Aorta (tissue), 5 donors: ENCODE results near the gene SNX30. TPM values are rescaled to one million over a fixed set of nuclear protein-coding genes. Genes with fewer than 3 reads are reported as not detected.

ENCODE experiments used
- ATAC-seq: fragments of 200-7000 bp; cut with Tn5 transposase; one replicate; pipeline ENCODE4 v1.9.1; 2022; ENCODE audit warnings: moderate library complexity; ENCODE audit not compliant: low FRiP score
- DNase-seq, 2 donors: peaks; one replicate each; pipeline ENCODE4 v3.0.0-alpha.2; 2020
- H3K27ac ChIP-seq, 2 donors: one replicate each; pipeline ENCODE4 v1.5.1; 2013; ENCODE audit warnings: low read length in 2 of 2, mild to moderate bottlenecking in 2 of 2, moderate library complexity in 2 of 2, control low read depth in 1 of 2, inconsistent platforms in 1 of 2, low read depth in 1 of 2
- H3K27me3 ChIP-seq, 2 donors: one replicate each; pipeline ENCODE4 v1.6.1; 2013; ENCODE audit warnings: control low read depth in 1 of 2, low read length in 1 of 2, mild to moderate bottlenecking in 1 of 2, moderate library complexity in 1 of 2; ENCODE audit not compliant: insufficient read depth in 2 of 2, control insufficient read depth in 1 of 2
- H3K36me3 ChIP-seq, 2 donors: one replicate each; pipeline ENCODE4 v1.6.1; 2013; ENCODE audit warnings: control low read depth in 1 of 2, low read length in 1 of 2, mild to moderate bottlenecking in 1 of 2; ENCODE audit not compliant: insufficient read depth in 2 of 2, control insufficient read depth in 1 of 2
- H3K4me1 ChIP-seq, 2 donors: one replicate each; pipeline ENCODE4 v1.6.1; 2013; ENCODE audit warnings: low read length in 2 of 2, control low read depth in 1 of 2, mild to moderate bottlenecking in 1 of 2, moderate library complexity in 1 of 2; ENCODE audit not compliant: insufficient read depth in 2 of 2, control insufficient read depth in 1 of 2
- H3K4me3 ChIP-seq, 2 donors: one replicate each; pipeline ENCODE4 v1.5.1; 2013; ENCODE audit warnings: low read length in 2 of 2, control low read depth in 1 of 2, mild to moderate bottlenecking in 1 of 2
- H3K9me3 ChIP-seq: one replicate; pipeline ENCODE4 v1.6.1; 2013; ENCODE audit warnings: mild to moderate bottlenecking, low read length; ENCODE audit not compliant: control insufficient read depth
- WGBS, 2 donors: extraction: QIAGEN DNeasy Blood & Tissue Kit; methylation state at CpG; one replicate each; pipeline ENCODE4 v1.1.7; 2013; 5-methylcytosine and 5-hydroxymethylcytosine counted together
- intact Hi-C, 2 donors: fragments of 100-400 bp; cut with DNase I; formaldehyde crosslinking; loops; one replicate each; pipeline versions ENCODE4 v1.14.2 to v1.15.0; 2022
- polyA plus RNA-seq, 2 donors: library from polyadenylated mRNA; stranded (reverse); fragments of 200-250 nt; gene quantifications; one replicate each; pipeline ENCODE4 v1.2.3, GENCODE V29; 2013
- total RNA-seq, 2 donors: library from RNA; stranded (reverse); fragmentation: NEBNext Ultra II Directional; extraction: Animal tissue kit (Norgen Biotek cat#: 25700); gene quantifications; one replicate each; pipeline ENCODE4 v1.2.1, GENCODE V29; 2021
- donor health status: healthy with polysubstance abuse.
- donor health status: Bipolar disorder and iron deficiency.
- donor health status: DM: no; HTN: no; CAD: no.
- donor health status: DM: no; HTN: no; CAD: no.
- donor health status: DM: yes; HTN: yes; CAD: no.

Gene SNX30
- total and polyA plus RNA-seq, 4 donors = 2.8 to 11.3 (median 6.7) TPM

DNA sequence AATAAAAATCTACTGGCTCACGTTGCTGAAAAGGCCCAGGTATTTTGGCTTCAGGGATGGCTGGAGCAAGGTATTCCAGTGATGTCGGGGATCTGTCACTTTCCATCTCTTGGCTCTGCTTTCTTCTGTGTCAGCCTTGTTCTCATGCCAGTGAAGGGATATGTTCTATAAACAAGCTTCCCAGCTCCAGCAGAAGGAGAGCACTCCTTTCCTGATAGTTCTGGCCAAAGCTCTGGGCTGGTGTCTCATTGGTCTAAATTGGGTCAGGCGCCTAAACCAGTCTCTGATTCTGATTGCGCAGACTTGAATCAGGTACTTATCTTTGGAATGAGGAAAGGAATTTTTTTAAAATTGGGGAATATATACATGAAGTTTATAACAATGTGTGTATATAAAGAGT, 5.1 kb downstream of the SNX30 start:
- no peak for ATAC-seq
- DNase-seq = no peak
- Histone ChIP-seq H3K36me3 (no peaks in the 10 kb centered on the region), H3K27ac (no peak overlapping the region), H3K27me3 (no peaks in the 10 kb centered on the region), H3K9me3 (no peaks in the 10 kb centered on the region), H3K4me3 (no peak overlapping the region), H3K4me1 (peaks cover 0 to 1% of the 10 kb centered on the region in 2 donors)
- WGBS, 2 donors = 43 to 52% methylated on average over 4 of the region's 4 CpGs
- intact Hi-C loops = no loop called here

DNA sequence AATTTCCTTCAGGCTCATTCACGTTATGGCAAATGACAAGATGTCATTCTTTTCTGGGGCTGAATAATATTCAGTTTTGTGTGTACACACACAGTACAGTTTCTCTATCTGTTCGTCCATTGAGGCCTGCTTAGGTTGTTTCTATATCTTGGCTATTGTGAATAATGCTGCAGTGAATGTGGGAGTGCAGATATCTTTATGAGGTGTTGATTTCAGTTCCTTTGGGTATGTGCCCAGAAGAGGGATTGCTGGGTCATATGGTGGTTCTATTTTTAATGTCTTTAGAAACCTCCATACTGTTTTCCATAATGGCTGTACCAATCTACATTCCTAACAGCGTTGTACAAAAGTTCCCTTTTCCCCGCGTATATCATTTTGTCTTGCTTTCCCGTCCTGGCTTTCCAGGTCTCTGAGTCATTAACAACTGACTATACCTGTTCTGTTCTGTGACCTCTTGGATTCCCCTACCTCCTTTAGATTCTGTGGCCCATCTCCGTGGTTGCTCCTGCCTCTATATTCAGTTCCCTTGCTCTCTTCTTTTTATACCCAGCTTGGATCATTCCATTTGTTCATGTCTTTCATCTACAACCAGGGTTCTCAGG, 6.8 kb downstream of the SNX30 start:
- no peak for ATAC-seq

DNA sequence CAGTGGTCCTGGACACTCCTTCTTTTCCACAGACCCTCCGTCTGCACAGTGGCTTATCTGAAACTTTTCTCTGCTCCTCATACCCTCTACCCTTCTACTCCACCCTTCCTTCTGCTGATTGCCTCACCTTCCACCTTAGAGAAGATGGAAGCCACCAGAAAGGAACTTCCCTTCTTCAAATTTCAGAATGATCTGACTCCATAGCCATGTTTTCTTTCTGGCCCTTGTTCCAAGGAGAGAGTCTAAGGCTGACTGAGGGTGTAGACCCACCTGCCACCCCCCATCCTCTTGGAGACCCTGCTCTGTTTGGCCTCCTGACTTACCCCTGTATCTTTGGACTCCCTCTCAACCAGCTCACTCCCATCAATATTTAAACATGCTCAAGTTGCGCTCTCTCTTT, 7.4 kb downstream of the SNX30 start:
- intact Hi-C loops = no loop called here
- no peak for ATAC-seq
- peaks cover 0 to 1% of the 10 kb centered on the region in 2 donors for H3K4me1 ChIP-seq
- H3K4me3 ChIP-seq = no peak overlapping the region
- no peak overlapping the region for H3K27ac ChIP-seq
- no peaks in the 10 kb centered on the region for H3K27me3 ChIP-seq
- no peaks in the 10 kb centered on the region for H3K36me3 ChIP-seq
- H3K9me3 ChIP-seq = no peaks in the 10 kb centered on the region
- WGBS, 2 donors = 97 to 100% methylated on average over 2 of the region's 2 CpGs
- no peak for DNase-seq

More for the DNA sequence above, 6.8 kb downstream of the SNX30 start:
- no peaks in the 10 kb centered on the region for H3K9me3 ChIP-seq
- no peak overlapping the region for H3K4me3 ChIP-seq
- H3K27ac ChIP-seq = no peak overlapping the region
- WGBS, 2 donors = 59 to 67% methylated on average over 7 of the region's 7 CpGs
- no peak for DNase-seq
- intact Hi-C loops = no loop called here
- no peaks in the 10 kb centered on the region for H3K27me3 ChIP-seq
- H3K36me3 ChIP-seq = no peaks in the 10 kb centered on the region
- H3K4me1 ChIP-seq = peaks cover 0 to 1% of the 10 kb centered on the region in 2 donors

DNA sequence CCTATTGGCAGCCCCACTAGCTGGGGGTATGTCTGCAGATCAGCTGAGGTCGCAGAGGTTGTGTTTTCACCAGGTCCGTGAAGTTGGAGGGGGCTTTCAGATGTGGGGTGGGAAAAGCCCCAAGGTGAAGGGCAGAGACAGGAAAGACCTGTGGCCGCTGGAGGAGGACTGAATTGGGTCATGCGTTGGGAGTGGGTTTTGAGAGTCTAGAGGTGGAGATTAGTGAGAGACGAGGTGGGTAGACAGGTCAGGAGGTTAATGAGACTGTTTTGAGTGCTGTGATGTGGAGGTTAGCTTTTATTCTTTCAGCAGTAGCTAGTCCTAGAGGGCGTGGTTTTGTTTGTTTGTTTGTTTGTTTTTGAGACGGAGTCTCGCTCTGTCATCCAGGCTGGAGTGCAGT, 10.3 kb downstream of the SNX30 start:
- H3K36me3 ChIP-seq = no peaks in the 10 kb centered on the region
- no peaks in the 10 kb centered on the region for H3K27me3 ChIP-seq
- no peaks in the 10 kb centered on the region for H3K4me1 ChIP-seq
- no peak for DNase-seq
- intact Hi-C loops = no loop called here
- no peak overlapping the region for H3K27ac ChIP-seq
- no peak for ATAC-seq
- H3K4me3 ChIP-seq = no peak overlapping the region
- H3K9me3 ChIP-seq = no peaks in the 10 kb centered on the region
- WGBS, 2 donors = 85 to 88% methylated on average over 8 of the region's 8 CpGs

DNA sequence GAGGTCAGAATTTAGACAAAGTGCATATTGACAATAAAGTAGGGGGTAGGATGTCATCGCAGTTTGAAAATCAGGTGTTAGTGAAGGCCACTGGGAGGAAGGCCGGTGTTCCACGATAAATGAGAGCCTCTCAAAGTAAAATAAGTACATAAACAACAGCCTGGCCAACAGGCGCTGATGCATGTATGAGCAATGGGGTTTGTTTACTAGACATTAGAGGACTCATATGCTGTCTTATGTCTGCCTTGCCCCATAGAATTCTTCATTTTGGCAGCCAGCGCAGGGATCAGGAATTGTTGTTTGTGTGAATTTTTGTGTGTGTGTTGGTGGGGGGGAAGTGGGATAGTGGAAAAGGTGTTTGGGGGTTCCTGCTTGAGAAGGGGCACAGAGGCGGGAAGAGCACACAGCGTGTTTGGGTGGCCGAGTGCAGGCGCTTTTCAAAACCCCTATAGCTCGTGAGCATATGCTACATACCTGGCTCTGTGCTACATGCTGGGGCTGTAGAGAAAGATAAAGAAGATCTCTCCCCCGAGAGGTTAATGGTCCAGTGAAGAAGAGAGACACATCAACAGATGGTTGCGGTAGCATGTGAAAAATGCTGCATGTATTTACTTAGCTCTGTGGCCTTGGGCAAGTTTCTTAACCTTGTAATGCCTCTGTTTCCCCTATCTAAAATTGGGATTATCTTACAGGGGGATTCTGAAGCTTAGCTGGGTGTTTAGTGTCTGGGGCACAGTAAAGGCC, 11.5 kb downstream of the SNX30 start:
- no peaks in the 10 kb centered on the region for H3K27me3 ChIP-seq
- no peaks in the 10 kb centered on the region for H3K4me1 ChIP-seq
- 92 to 94% methylated on average over 12 of the region's 12 CpGs for WGBS, 2 donors
- ATAC-seq (no peak), DNase-seq (no peak)
- no peaks in the 10 kb centered on the region for H3K9me3 ChIP-seq
- intact Hi-C loops = no loop called here
- H3K4me3 ChIP-seq = no peak overlapping the region
- no peaks in the 10 kb centered on the region for H3K36me3 ChIP-seq
- no peak overlapping the region for H3K27ac ChIP-seq

DNA sequence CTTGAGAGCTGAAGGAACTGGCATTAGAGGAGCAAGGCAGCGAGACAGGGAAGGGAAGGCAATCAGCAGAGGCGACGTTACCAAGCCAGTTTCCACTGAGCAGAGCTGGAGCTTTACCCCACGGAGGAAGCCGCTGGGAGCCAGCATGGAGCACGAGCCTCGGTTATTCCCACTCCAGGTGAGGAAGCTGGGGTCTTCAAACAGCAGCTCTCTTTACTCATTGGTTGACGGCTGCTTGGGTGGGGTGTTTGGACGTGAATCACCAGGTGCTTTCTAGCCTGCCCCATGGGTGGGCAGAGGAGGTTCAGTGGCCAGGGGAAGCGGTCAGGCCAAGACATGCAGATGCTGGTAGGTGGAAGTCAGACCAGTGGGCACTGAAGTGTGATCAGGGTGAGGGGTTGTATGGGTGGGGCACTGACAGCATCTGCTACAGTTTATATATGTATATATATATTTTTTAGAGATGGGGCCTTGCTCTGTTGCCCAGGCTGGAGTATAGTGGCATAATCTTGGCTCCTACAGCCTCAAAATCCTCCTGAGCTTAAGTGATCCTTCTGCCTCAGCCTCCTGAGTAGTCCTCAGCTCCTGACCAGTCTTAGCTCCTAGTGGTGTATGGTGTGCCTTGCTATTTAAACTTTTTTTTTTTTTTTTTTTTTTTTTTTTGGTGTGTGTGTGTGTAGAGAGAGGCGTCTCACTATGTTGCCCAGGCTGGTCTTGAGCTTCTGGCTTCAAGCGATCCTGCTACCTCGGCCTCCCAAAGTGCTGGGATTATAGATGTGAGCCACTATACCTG, 12.4 kb downstream of the SNX30 start:
- intact Hi-C loops = no loop called here

DNA sequence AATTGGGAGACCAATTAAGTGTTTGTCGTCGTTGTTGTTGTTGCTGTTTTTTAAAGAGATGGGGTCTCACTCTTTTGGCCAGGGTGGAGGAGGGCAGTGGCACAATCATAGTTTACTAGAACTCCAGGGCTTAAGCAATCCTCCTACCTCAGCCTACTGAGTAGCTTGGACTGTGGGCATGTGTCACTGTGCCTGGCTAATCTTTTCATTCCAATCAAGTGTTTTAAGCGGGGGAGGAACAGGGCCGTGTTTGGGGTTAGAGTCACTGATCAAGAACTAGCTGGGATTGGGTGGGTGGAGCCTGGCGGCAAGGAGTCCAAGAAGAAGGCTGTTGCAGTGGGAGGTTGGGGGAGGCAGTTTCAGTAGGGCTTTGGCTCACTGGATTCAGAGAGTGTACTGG, 13.8 kb downstream of the SNX30 start:
- DNase-seq (no peak), ATAC-seq (no peak)
- WGBS, 2 donors = 63 to 66% methylated on average over 5 of the region's 5 CpGs
- no peak overlapping the region for H3K4me3 ChIP-seq
- H3K9me3 ChIP-seq = no peaks in the 10 kb centered on the region
- intact Hi-C loops = no loop called here
- H3K36me3 ChIP-seq = no peaks in the 10 kb centered on the region
- no peak overlapping the region for H3K27ac ChIP-seq
- H3K4me1 ChIP-seq = no peaks in the 10 kb centered on the region
- no peaks in the 10 kb centered on the region for H3K27me3 ChIP-seq

More for the DNA sequence above, 12.4 kb downstream of the SNX30 start:
- H3K9me3 ChIP-seq = no peaks in the 10 kb centered on the region
- 92 to 94% methylated on average over 13 of the region's 13 CpGs for WGBS, 2 donors
- H3K36me3 ChIP-seq = no peaks in the 10 kb centered on the region
- no peak overlapping the region for H3K27ac ChIP-seq
- DNase-seq (no peak), ATAC-seq (no peak)
- no peaks in the 10 kb centered on the region for H3K4me1 ChIP-seq
- H3K4me3 ChIP-seq = no peak overlapping the region
- H3K27me3 ChIP-seq = no peaks in the 10 kb centered on the region

DNA sequence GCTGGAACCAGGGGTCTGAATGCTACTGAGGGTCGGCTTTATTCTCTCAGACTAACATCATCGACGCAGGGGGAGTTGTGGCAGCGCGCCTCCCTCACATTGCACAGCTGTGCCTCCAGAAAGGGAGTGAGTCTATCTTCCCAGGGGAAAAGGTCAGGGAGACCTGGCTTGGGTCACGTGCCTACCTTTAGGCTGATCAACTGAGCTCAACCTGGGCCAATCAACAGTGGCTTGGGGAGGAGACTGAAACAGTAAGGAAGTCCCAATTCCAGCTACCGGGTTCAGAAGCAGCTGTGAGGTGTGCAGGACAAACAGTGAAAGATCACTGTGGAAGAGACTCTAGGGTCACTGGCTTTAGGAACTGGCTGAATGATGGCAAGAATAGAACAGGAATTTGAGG, 14.3 kb downstream of the SNX30 start:
- Histone ChIP-seq H3K4me3 (no peak overlapping the region), H3K27ac (no peak overlapping the region), H3K4me1 (no peaks in the 10 kb centered on the region), H3K27me3 (no peaks in the 10 kb centered on the region), H3K36me3 (no peaks in the 10 kb centered on the region), H3K9me3 (no peaks in the 10 kb centered on the region)
- WGBS, 2 donors = 76% methylated on average over 7 of the region's 7 CpGs
- DNase-seq (no peak), ATAC-seq (no peak)
- intact Hi-C loops = no loop called here
